ENCODE data around the gene SAT2.
A peak's percentile ranks its signal among the peaks of the same experiment; 100 is the strongest.
"Not testable (repeated sequence)": the region's sequence is repeated elsewhere in the genome, so short reads cannot be mapped to it uniquely, and the experiment has no call there.

SAT2 gene

DNA sequence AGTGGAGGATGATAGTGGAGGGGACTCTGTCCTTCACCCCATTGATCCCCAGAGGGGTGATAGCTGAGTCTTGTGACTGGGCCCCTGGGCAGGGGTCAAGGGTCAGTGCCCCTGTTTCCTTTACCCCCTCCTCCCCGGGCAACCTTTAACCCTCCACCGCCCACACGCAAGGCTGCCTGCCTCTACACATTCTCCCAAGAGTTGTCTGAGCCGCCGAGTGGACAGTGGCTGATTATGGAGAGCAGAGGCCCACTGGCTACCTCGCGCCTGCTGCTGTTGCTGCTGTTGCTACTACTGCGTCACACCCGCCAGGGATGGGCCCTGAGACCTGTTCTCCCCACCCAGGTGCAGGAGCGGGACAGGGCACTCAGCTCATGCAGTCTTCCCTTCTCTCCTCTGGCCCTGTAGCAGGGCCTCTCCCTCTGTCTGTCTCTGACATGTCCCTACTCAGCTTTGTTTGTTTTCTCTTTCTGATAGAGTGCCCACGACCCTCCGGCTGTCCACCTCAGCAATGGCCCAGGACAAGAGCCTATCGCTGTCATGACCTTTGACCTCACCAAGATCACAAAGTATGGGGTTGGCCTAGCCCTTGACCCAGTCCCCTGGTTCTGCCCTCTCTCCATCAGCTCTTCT is 2.4 kb upstream of the SAT2 start, which contains the start of gene SHBG:
Gene SHBG, plus strand, starts transcription at position 197 of the 633 bp plus-strand sequence. Its CDS starts 38 bp downstream, at position 235.
- ATAC-seq, result no peak
- TF ChIP-seq POU6F1 (CRISPR knock-in tag; IDR thresholded peaks at IDR 0.05; ENCODE audit: borderline replicate concordance, low read depth), result no peak
- no peak for TF ChIP-seq ESRRG (CRISPR knock-in tag; IDR thresholded peaks at IDR 0.05)
- no peak for TF ChIP-seq BACH2 (CRISPR knock-in tag; IDR thresholded peaks at IDR 0.05; ENCODE audit: borderline replicate concordance)
- no peak for TF ChIP-seq TCF4 (CRISPR knock-in tag; IDR thresholded peaks at IDR 0.05; ENCODE audit: borderline replicate concordance)
- TF ChIP-seq ZNF565 (CRISPR knock-in tag; conservative IDR thresholded peaks at IDR 0.05; ENCODE audit: low read depth), result no peak

- no peak for TF ChIP-seq ARNTL (CRISPR knock-in tag; IDR thresholded peaks at IDR 0.05; ENCODE audit: borderline replicate concordance, low read depth)
- TF ChIP-seq ZNF8 (CRISPR knock-in tag; IDR thresholded peaks at IDR 0.05), result no peak
- no peak for TF ChIP-seq ZC3H10 (CRISPR knock-in tag; IDR thresholded peaks at IDR 0.05)
- TF ChIP-seq PPARA (CRISPR knock-in tag; IDR thresholded peaks at IDR 0.05; ENCODE audit: borderline replicate concordance), result no peak
- no peak for TF ChIP-seq POU6F1 (CRISPR knock-in tag; IDR thresholded peaks at IDR 0.05; ENCODE audit: borderline replicate concordance, low read depth)
- TF ChIP-seq PATZ1 (CRISPR knock-in tag; IDR thresholded peaks at IDR 0.05; ENCODE audit: borderline replicate concordance), result no peak
- TF ChIP-seq ZNF70 (CRISPR knock-in tag; IDR thresholded peaks at IDR 0.05), result no peak
- TF ChIP-seq SNAI2 (CRISPR knock-in tag; IDR thresholded peaks at IDR 0.05), result no peak
- no peak for TF ChIP-seq CREB5 (CRISPR knock-in tag; IDR thresholded peaks at IDR 0.05; ENCODE audit: low read depth)
- no peak for TF ChIP-seq TCF4 (CRISPR knock-in tag; IDR thresholded peaks at IDR 0.05; ENCODE audit: borderline replicate concordance)
- ATAC-seq, result peak; percentile 55
Observed at GRCh38 chr17:7626956-7627249, 718 bp downstream of the SAT2 start.

GRCh38 chr17:7626307-7626706 is 1.3 kb downstream of the SAT2 start:
- TF ChIP-seq ZC3H10 (CRISPR knock-in tag; IDR thresholded peaks at IDR 0.05) (no peak), ZNF8 (CRISPR knock-in tag; IDR thresholded peaks at IDR 0.05) (no peak)

GRCh38 chr17:7625749-7626148 is 1.9 kb downstream of the SAT2 start:
- not testable (repeated sequence) for ATAC-seq

More at GRCh38 chr17:7626307-7626706, 1.3 kb downstream of the SAT2 start:
- no peak for ATAC-seq

DNA sequence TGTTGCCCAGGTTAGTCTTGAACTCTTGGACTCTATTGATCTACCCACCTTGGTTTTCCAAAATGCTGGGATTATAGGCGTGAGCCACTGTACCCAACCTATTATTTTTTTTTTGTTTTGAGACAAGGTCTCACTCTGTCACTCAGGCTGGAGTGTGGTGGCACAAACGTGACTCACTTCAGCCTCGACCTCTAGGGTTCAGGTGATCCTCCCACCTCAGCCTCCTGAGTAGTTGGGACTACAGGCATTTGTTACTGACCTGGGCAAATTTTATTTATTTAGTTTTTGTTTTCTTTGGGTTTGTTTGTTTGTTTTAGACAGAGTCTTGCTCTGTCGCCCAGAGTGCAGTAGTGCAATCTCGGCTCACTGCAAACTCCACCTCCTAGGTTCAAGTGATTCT is 4.0 kb downstream of the SAT2 start:
- TF ChIP-seq ZFP3 (CRISPR knock-in tag; IDR thresholded peaks at IDR 0.05), result no peak
- no peak for TF ChIP-seq ZNF8 (CRISPR knock-in tag; IDR thresholded peaks at IDR 0.05)
- no peak for TF ChIP-seq ZNF565 (CRISPR knock-in tag; conservative IDR thresholded peaks at IDR 0.05; ENCODE audit: low read depth)
- TF ChIP-seq, protein P1, sequence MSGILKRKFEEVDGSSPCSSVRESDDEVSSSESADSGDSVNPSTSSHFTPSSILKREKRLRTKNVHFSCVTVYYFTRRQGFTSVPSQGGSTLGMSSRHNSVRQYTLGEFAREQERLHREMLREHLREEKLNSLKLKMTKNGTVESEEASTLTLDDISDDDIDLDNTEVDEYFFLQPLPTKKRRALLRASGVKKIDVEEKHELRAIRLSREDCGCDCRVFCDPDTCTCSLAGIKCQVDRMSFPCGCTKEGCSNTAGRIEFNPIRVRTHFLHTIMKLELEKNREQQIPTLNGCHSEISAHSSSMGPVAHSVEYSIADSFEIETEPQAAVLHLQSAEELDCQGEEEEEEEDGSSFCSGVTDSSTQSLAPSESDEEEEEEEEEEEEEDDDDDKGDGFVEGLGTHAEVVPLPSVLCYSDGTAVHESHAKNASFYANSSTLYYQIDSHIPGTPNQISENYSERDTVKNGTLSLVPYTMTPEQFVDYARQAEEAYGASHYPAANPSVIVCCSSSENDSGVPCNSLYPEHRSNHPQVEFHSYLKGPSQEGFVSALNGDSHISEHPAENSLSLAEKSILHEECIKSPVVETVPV (CRISPR knock-in tag; IDR thresholded peaks at IDR 0.05), result no peak
- no peak for TF ChIP-seq ZNF70 (CRISPR knock-in tag; IDR thresholded peaks at IDR 0.05)
- no peak for TF ChIP-seq PATZ1 (CRISPR knock-in tag; IDR thresholded peaks at IDR 0.05; ENCODE audit: borderline replicate concordance)
- no peak for TF ChIP-seq ISL1 (CRISPR knock-in tag; IDR thresholded peaks at IDR 0.05)
- no peak for TF ChIP-seq CSDC2 (CRISPR knock-in tag; IDR thresholded peaks at IDR 0.05)
- TF ChIP-seq RARB (CRISPR knock-in tag; IDR thresholded peaks at IDR 0.05), result no peak
- TF ChIP-seq SNAI2 (CRISPR knock-in tag; IDR thresholded peaks at IDR 0.05), result no peak
- TF ChIP-seq TOX (CRISPR knock-in tag; IDR thresholded peaks at IDR 0.05; ENCODE audit: borderline replicate concordance), result no peak
- no peak for TF ChIP-seq GLIS3 (CRISPR knock-in tag; IDR thresholded peaks at IDR 0.05)
- TF ChIP-seq POU6F1 (CRISPR knock-in tag; IDR thresholded peaks at IDR 0.05; ENCODE audit: borderline replicate concordance, low read depth), result no peak
- no peak for ATAC-seq
